HG03159 (cell line): ENCODE measurements around the gene LGALS13.

ENCODE experiments used
- ATAC-seq: cut with Tn5 transposase; IDR thresholded peaks from one replicate; pipeline ENCODE4 v1.9.1; 2021; ENCODE audit warnings: mild to moderate bottlenecking, moderate library complexity; ENCODE audit not compliant: unreplicated experiment

Gene LGALS13, protein sequence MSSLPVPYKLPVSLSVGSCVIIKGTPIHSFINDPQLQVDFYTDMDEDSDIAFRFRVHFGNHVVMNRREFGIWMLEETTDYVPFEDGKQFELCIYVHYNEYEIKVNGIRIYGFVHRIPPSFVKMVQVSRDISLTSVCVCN

DNA sequence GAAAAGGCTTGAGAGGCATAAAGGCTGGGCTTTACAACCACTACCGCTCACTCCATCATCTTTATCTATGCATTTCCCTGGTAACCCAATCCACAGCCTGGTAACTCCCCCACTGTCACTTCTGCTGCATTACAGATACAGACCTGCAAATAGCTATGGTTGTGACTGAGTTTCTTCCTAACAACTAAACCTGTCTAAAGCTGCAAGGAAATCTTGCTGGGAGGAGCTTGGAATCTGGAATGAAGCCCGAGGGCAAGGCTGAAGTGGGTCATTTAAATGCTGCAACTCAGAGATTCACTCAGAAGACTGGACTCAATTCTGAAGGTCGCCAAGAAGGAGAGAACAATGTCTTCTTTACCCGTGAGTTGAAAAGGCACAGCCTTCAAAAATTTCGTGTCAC lies at the start of gene LGALS13:
LGALS13 (plus strand) TSS at position 301 of the 400 bp plus-strand sequence; CDS start at position 346, 45 bp downstream.
- no peak for ATAC-seq

DNA sequence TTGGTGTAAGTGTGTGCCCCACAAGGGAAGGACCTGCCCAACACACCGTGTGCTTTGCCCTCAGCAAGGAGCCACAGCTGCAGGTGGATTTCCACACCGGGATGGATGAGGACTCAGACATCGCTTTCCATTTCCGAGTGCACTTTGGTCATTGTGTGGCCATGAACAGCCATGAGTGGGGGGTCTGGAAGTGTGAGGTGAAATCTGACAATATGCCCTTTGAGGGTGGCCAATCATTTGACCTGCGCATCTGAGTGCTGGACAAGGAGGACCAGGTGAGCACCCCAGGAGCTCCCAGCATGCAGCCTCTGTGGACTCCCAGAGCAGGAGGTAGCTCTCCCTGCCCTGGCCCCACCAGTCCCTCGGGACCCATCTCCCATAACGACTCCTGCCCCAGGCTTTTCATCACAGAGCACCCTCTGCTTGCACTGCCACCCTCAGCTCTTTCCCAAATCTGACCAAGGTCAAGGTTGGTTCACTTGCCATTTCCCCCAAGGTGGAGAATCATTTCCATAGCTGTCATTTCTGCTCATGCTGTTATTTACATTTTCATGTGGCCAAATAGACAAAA lies 49.2 kb upstream of the LGALS13 start:
- no peak for ATAC-seq

DNA sequence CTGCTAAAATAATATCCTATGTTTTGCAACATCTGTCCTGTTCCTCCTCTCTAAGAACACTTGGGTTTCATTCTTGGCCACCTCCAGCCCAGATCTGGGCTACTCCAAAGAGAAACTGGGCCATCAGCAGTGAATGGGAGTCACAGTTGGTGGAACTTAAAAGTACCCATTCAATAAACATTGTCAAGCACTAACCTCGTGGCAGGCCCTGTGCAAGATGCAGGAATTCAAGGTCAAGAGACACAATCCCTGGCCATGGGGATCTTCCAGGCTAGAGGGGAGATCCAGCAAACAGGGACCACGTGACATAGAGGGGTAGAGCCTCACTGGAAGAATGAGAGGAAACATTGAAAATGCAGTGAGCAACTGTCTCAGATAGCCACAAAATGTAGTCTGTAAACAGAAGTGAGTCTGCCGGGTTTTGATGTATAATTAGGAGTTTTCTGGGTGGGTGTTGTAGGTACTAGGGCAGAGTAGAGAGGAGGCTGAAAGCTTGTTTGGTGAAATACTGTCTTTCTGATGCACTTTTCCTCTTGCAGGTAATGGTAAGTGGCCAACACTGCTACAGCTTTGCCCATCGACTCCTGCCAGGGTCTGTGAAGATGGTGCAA lies 47.5 kb upstream of the LGALS13 start:
- ATAC-seq: no peak

DNA sequence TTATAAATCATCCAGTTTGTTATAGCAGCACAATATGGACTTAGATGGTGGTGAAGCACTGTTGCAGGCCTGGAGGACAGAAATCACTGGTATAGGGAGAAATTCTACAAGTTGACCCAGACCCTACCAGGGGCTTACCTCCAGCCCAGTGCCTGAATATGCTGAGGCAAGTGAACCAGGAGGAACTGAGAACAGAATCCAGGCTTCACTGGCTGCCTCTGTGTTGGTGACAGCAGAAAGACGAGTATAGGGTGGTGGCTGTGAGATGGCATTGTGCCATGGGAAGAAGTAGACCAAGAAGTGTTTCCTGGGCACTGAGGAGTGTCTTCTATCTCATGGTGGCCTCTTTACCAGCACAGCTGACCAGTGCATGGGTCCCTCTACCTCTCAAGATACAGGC lies 46.4 kb upstream of the LGALS13 start:
- no peak for ATAC-seq

DNA sequence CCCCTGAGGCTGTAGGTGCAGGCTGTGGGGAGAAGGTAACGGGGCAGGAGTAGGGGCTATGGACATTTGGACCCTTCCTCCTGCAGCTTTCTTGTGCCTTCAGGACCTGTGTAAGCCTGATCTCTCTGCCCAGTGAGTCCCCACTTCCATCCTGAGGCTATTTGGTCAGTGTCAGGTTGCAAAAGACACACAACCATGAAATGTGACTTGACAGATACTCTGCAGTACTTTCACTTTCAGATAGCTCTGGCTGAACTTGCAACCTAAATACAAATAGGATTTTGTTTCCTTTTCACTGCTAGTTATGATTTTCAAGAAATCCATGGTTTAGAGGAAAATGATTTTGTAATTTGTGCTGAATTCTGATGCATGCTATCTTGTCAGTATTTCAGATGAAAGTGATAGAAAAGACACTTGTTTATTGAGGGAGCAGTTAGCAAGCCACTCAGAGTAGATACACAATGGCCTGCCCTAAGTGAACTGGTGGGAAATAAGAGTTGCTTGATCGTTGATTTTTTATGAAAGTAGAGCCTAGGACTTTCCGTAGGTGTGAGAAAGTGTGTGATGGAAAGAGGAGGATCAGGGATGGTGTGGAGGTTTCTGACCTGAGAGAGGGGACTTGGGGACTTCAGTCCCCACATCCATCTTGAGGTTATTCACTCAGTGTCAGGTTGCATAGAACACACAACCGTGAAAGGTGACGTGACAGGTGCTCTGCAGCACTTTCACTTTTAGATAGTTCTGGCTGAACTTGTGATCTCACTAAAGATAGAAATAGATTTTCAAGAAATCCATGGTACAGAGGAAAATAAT lies 44.3 kb upstream of the LGALS13 start:
- no peak for ATAC-seq

DNA sequence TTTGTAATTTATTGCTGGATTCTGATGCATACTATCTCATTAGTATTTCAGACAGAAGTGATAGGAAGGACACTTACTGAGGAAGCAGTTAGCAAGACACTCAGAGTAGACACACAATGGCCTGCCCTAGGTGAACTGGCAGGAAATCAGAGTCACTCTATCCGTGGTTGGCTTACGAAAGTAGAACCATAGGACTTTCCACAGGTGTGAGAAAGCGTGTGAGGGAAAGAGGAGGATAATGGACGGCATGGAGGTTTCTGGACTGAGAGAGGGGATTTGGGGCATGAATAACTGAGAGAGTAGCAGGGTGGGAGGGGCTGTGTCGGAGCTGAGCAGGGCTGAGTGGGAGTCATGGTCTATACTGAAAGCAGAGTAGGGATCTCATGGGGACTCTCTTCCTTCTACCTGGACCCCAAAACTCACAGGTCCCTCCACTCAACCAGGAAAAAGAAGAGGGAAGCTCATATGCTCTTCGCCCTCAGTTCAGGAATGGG lies 43.7 kb upstream of the LGALS13 start:
- ATAC-seq: no peak

DNA sequence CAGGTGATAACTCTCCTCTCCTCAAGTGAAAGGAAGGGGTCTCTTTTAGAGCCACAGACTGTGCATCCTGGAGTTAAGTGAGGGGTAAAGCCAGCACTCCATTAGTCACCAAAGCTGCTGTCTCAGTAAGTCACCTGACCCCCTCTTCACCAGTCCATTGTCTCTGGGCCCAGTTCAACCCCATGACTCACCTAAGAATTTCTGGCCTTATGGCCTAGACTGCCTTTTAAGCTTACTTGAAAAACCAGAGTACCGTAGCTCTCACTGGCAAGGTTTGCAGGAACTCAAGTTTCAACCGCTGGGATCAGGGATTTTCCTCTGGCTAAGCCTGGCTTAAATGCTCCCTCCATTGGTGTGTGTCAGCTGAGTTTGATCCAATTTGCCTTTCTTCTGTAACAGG lies 38.9 kb upstream of the LGALS13 start:
- no peak for ATAC-seq

DNA sequence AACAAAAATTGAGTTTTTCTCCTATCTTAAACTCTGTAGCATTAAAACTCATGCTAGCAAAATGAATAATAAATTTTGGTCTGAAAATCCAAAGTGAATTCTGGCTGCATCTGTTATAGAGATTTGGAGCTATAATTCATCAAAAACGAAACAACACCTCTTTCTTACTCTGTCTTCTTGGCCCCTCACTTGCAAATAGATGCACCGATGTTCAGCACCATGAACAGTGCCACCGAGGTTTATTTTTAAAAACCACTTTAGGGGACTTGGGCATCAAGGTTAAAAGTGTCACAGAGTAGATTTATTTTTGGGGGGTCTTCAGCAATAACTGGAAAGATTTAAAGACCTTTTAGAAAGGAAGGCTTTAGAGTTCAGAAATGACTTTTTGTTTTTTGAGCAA lies 36.3 kb upstream of the LGALS13 start:
- no peak for ATAC-seq

DNA sequence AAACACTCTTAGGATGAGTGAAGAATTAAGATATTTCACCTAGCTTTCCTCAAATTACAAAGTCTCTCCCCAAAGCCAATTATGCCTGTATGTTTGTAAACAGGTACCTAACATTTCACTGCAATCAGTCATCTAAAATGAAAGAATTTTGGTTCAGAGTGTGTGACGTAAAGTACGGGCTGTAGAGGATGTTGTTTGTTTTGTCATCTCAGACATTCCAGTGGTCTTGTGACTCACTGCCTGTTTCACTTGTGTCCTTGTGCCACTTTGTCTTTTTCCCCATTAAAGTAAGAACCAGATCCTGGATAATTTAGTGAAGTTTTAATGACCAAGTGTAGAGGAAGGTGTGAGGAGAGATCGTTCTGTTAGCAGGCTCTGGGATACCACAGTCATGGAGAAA lies 33.7 kb upstream of the LGALS13 start:
- ATAC-seq: no peak

DNA sequence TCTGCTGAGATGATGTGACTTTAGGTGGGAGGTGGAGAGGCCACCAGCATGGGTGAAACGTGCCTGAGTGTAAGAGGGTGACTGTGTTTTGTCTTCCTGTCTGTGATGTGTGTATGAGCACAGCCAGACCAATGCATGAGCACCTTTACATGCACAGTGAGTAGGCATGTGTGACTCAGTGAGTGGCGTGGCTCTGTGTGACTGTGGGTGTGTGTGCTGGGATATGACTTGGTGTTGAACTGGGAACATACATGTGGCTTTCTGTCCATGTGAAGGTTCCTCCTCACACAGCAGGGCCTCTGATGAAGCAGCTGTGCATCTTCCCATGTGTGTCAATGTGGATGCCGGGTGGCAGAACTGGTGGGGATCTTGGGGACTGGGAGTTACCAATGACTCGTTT lies 19.9 kb upstream of the LGALS13 start:
- ATAC-seq: no peak

DNA sequence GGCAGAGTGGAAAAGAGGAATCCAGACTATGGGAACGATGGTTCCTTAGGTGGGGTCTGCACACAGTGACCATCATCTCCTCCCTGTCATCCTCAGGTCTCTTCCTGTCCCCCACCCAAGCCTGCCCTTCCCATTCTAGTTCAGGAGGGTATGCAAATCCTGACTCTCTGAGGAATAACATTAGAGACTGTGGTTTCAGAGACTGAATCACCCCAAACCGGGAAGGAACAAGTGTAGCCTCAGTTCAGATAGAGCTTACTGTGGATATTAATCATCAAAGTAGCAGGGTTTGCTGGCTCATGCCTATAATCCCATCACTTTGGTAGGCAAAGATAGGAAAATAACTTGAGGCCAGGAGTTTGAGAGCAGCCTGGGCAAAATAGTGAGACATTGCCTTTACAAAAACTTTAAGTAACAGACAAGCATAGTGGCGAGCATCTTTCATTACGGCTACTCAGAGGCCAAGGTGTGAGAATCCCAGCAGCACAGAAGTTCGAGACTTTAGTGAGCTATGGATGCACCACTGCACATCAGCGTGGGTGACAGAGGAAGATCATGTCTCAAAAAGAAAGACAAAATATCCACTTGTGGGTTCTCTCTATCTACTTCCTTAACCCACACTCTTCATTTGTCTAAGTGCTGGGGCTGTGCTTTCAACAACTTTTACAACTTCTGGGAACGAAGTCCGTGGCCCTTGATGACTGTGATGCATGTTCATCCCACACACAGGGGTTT lies 19.3 kb upstream of the LGALS13 start:
- no peak for ATAC-seq

DNA sequence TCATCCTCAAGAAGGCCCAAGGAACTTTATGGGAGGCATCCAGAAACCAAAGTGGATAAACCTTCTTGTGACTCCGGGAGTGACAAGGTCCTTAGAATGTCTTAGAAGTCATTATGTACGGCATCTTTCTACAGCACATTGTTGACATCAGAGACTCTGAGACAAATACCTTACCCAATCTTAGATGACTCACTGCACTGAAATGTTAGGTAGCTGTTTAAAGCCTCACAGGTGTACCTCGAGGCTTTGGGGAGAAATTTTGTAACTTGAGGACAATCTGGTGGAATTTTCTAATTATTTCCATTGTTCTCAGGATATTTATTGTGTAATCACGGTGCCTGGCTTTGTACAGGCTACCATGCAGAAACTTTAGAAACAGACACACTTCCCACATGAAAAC lies 14.8 kb upstream of the LGALS13 start:
- no peak for ATAC-seq

DNA sequence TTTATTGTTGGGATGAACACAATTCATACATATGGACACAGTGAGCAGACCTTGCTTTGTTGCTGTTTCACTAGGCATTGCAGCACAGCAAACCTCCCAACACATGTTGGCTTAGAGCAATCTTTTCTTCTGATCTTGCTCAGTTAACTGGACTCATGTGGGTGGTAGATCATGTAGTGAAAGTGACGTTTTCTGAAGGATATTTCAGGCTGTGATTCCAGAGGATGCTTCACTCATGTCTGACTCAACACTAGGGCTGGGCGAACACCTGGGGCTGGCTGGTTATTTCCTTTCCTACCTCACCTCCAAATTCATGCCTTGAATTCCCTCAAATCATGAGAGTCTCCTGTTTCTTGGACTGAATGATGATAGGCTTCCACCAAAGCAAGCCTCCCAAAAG lies 14.3 kb upstream of the LGALS13 start:
- no peak for ATAC-seq

DNA sequence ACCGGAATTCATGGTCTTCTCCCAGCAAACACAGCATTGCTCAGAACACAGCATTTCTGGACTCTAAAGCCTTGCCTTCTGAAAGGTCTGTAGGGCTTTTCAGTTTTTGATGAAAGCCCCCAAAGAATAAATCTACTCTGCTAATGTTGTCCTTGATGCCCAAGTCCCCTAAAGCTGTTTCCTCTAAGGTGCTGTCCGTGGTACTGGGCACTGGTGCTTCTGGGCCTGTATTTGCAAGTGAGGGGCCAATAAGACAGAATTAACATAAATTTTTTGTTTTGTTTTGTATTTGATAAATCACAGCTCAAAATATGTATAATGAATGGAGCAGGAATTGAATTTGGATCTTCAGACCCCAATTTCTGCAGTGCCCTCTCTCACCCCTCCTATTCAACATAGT lies 12.1 kb upstream of the LGALS13 start:
- no peak for ATAC-seq

DNA sequence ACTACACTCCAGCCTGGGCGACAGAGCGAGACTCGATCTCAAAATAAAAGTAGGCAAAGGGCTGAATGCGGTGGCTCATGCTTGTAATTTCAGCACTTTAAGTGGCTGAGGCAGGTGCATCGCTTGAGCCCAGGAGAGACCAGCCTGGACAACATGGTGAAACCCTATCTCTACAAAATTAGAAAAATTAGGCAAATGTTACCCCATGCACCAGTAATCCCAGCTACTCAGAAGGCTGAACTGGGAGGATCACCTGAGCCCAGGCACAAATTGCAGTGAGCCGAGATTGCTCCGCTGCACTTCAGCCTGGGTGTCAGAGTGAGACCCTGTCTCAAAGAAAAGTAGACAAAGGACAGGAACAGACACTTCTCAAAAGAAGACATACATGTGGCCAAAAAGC lies 9.9 kb upstream of the LGALS13 start:
- ATAC-seq: no peak

DNA sequence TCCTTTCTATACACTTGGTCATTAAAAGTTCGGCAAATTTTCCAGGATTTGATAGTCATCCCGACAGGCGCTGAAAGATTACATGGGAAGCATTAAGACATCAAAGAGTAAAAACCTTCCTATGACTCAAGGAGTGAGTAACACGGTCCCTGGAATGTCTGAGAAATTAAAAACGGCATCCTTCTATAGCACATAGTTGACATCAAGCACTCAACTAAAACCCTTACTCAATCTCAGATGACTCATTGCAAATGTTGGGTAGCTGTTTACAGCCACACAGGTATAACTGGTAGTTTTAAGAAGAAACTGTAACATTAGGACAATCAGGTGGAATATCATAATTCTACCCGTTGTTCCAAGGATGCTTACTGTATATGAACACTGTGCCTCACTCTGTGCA lies 6.4 kb upstream of the LGALS13 start:
- ATAC-seq: no peak

DNA sequence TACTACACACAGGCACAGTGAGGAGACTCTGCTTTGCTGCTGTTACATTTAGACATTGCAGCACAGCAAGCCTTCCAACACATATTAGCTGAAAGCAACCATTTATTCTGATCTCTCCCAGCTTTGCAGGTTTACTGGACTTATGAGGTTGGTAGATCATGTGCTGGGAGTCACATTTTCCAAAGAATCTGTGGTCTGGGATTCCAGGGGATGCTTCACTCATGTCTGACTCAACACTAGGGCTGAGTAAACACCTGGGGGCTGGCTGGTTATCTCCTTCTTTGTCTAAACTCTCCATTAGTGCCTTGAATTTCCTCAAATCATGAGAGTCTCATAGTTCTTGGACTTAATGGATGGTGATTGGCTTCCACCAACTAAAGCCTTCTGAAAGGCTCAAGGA lies 5.4 kb upstream of the LGALS13 start:
- no peak for ATAC-seq

DNA sequence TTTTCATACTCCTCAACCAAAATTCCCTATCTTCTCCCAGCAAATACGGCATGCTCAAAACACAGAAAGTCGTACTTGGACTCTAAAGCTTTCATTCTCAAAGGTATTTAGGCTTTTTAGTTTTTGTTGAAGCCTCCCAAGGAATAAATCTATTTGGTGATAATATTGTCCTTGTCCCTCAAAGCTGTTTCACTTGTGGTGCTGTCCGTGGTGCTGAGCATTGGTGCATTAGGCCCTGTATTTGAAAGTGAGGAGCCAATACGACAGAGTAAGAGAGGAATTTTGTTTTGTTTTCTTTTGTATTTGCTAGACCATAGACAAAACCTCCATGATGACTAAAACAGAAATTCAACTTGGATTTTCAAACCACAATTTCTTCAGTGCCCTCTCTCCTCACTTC lies 3.2 kb upstream of the LGALS13 start:
- ATAC-seq: no peak

DNA sequence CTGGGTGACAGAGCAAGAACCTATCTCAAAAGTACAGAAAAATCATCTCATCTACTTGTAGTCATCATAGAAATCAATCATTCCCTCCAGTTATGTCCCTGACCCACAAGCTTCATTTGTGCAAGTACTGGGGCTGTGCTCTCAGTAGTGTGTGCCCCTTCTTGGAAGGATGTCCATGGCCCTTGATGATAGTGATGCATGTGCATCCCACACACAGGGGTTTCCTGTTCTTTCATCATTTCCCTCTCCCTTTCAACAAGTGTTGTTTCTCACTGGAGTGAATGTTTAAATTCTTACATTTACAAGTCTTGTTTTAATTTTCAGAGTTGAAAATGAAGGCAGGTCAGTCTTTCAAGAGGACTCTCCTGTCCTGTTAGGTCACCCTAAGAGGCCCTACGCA lies 1.5 kb downstream of the LGALS13 start:
- no peak for ATAC-seq

DNA sequence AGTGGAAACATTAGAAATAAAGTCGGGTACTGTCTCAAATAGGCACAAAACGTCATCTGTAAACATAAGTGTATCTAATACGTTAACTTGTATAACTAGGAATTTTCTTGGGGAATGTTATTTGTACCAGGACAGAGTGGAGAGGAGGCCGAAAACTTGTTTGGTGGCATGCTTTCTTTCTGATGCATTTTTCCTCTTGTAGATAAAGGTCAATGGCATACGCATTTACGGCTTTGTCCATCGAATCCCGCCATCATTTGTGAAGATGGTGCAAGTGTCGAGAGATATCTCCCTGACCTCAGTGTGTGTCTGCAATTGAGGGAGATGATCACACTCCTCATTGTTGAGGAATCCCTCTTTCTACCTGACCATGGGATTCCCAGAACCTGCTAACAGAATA lies 4.7 kb downstream of the LGALS13 start:
- no peak for ATAC-seq

DNA sequence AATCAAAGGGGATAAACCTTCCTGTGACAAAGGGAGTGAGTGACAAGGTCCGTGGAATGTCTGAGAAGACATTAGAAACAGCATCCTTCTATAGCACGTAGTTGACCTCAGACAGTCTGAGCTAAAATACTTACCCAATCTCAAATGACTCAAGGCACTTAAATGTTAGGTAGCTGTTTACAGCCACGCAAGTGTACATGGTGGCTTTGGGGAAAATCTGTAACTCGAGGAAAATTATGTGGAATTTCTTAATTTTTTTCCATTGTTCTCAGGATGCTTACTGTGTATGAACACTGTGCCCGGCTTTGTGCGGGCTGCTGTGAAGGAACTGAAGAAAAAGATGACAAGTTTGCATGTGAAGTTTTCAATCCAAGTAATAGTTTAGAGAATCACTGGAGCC lies 5.2 kb downstream of the LGALS13 start:
- no peak for ATAC-seq
